ENCODE results near the gene HSD11B2.

HSD11B2 gene

DNA sequence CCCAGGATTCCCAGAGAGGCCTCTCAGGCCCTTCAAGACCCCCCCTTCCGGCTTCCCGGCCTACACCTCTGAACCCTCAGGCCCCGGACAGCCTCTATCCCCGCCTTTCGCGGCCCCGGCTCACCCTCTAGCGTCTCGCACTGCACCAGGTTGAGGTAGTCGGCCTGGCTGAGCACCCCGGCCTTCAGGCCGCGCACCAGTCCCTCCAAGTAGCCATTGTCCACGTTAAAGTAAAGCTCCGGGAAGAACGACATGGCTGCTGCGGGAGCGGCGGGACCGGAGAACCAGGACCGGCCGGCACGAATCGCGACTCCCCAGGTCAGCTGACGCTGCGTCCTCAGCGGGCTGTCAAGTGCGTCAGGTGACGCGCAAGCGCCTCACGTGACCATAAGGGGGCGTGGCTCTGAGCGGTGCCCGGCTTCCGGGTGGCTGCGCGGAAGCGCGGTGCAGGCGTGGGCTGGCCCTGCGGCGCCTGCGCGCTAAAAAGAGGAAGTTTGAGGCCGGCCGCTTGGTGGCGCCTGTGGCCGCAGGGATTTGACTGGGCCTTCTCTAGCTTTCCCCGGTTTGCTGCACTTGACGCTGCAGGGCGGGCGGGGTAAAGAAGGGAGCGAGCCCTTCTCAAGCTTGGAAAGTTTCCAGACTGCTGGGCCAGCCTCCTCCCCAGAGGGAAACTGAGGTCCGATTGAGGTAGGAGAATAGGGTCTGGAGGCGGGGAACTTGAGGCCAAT, 50.1 kb downstream of the HSD11B2 start, which contains the start of gene ATP6V0D1:
Gene ATP6V0D1, minus strand, starts transcription at position 325 of the 728 bp plus-strand sequence. Its CDS starts 71 bp downstream, at position 254.
- peak; percentile 99 for DNase-seq (ENCODE audit: low spot score)

- DNase-seq (ENCODE audit: low spot score), result no peak
Observed at GRCh38 chr16:67481561-67482232, 50.8 kb downstream of the HSD11B2 start.

GRCh38 chr16:67482233-67482924, 51.5 kb downstream of the HSD11B2 start:
- no peak for DNase-seq (ENCODE audit: low spot score)

- no peak for DNase-seq (ENCODE audit: low spot score)
Observed at GRCh38 chr16:67483150-67483549, 52.2 kb downstream of the HSD11B2 start, which contains the start of gene AGRP. Gene AGRP (minus strand): TSS chr16:67483547. CDS start chr16:67483398, 149 bp downstream.

GRCh38 chr16:67483731-67484525, 53.0 kb downstream of the HSD11B2 start:
- DNase-seq (ENCODE audit: low spot score), result no peak

- no peak for DNase-seq (ENCODE audit: low spot score)
Observed at GRCh38 chr16:67486805-67487204, 55.9 kb downstream of the HSD11B2 start.

Measured in D341Med (cell line).